Natural killer cell (primary cell): ENCODE measurements around the gene CCDC201. TPM values are rescaled to one million over a fixed set of nuclear protein-coding genes. Genes with fewer than 3 reads are reported as not detected.

Experiments
- ATAC-seq, 3 donors: fragments of 150-1000 bp in 2 of 3; fragments of 200-7000 bp in 1 of 3; cut with Tn5 transposase; 1 replicate in 1 of 3; 2 replicates in 2 of 3; pipeline ENCODE4 v1.10.0; 2021; ENCODE audit warnings: mild to moderate bottlenecking in 2 of 3, moderate library complexity in 2 of 3
- DNase-seq, 2 donors: peaks; one replicate each; pipeline versions ENCODE4 v3.0.0 to v3.0.0-alpha.2; 2013 to 2021; ENCODE audit warnings: mixed read lengths in 1 of 2
- H3K27ac ChIP-seq: one replicate; pipeline ENCODE4 v1.5.1; 2013; ENCODE audit warnings: mild to moderate bottlenecking, low read length
- H3K27me3 ChIP-seq: one replicate; pipeline ENCODE4 v1.6.1; 2013; ENCODE audit warnings: low read length; ENCODE audit not compliant: control insufficient read depth, insufficient read depth
- H3K36me3 ChIP-seq: one replicate; pipeline ENCODE4 v1.6.1; 2013; ENCODE audit warnings: low read length; ENCODE audit not compliant: control insufficient read depth, insufficient read depth
- H3K4me1 ChIP-seq: one replicate; pipeline ENCODE4 v1.6.1; 2013; ENCODE audit warnings: low read length; ENCODE audit not compliant: control insufficient read depth, insufficient read depth
- H3K4me3 ChIP-seq: one replicate; pipeline ENCODE4 v1.5.1; 2013; ENCODE audit warnings: low read length
- H3K9me3 ChIP-seq: one replicate; pipeline ENCODE4 v1.6.1; 2013; ENCODE audit warnings: low read length; ENCODE audit not compliant: control insufficient read depth, insufficient read depth
- H3K27ac Mint-ChIP-seq, 2 donors: one replicate each; pipeline ENCODE4 v1.8.0; 2022; ENCODE audit warnings: mild to moderate bottlenecking in 2 of 2, mixed read lengths in 2 of 2, moderate library complexity in 1 of 2
- H3K27me3 Mint-ChIP-seq, 2 donors: one replicate each; pipeline ENCODE4 v1.8.0; 2022; ENCODE audit warnings: low read depth in 2 of 2, mixed read lengths in 2 of 2
- H3K36me3 Mint-ChIP-seq: one replicate; pipeline ENCODE4 v1.8.0; 2022; ENCODE audit warnings: mixed read lengths
- H3K4me1 Mint-ChIP-seq, 2 donors: one replicate each; pipeline ENCODE4 v1.8.0; 2022; ENCODE audit warnings: mixed read lengths in 2 of 2
- H3K4me3 Mint-ChIP-seq: one replicate; pipeline ENCODE4 v1.8.0; 2022; ENCODE audit warnings: mild to moderate bottlenecking, moderate library complexity, mixed read lengths
- H3K9me3 Mint-ChIP-seq, 2 donors: one replicate each; pipeline ENCODE4 v1.8.0; 2022; ENCODE audit warnings: mixed read lengths in 2 of 2
- WGBS: methylation state at CpG from one replicate; pipeline ENCODE4 v1.1.7; 2013; ENCODE audit warnings: missing lambda C conversion rate; ENCODE audit not compliant: insufficient coverage; 5-methylcytosine and 5-hydroxymethylcytosine counted together
- intact Hi-C: fragments of 100-400 bp; cut with micrococcal nuclease; formaldehyde crosslinking; loops from one replicate; pipeline ENCODE4 v1.14.2; 2022
- total RNA-seq, 4 donors: library from RNA; stranded (reverse); fragments of 120-200 nt in 1 of 4; gene quantifications; one replicate each; pipeline versions ENCODE4 v1.2.3 to v1.2.4, GENCODE V29; 2013 to 2022
- TF ChIP-seq, protein P1 (sequence below): fragments of 200-600 bp; IDR thresholded peaks from one replicate; pipeline ENCODE4 v1.8.0; 2022; ENCODE audit warnings: antibody characterized with exemption

The CCDC201 gene
- total RNA-seq, 3 donors from 2014 or later (not counting 1 experiment from before 2014, with no cell fraction given) = not detected

DNA sequence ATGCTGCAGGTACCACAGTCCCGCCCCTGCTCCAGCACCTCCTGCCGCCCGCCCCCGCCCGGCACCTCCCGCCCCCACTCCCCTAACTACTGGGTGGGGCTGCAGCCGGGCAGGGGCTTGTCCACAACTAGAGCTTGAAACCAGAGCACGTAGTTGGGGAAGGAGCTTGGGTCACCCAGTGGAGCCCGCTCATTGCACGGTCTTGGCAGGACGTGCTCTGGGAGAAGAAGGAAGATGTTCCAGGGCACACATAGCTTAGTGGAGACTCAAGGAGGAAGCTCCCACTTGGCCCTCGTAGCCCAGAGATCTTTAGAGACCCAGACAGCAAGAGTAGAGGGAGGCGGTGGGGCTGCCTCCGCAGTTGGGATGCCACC, 16.1 kb upstream of the CCDC201 start:
- no peak for DNase-seq
- no peak overlapping the region for H3K4me3 Mint-ChIP-seq
- no peaks in the 10 kb centered on the region for H3K36me3 Mint-ChIP-seq
- 17% methylated on average over 9 of the region's 14 CpGs for WGBS
- no peaks in the 10 kb centered on the region for H3K9me3 ChIP-seq
- H3K4me1 ChIP-seq = no peaks in the 10 kb centered on the region
- no peak for ATAC-seq
- no peak overlapping the region for H3K27ac ChIP-seq
- H3K9me3 Mint-ChIP-seq = no peaks in the 10 kb centered on the region
- peaks cover 13% of the 10 kb centered on the region for H3K27me3 ChIP-seq
- peaks cover 29 to 61% of the 10 kb centered on the region in 2 donors for H3K27me3 Mint-ChIP-seq
- H3K27ac Mint-ChIP-seq = no peak overlapping the region
- H3K4me1 Mint-ChIP-seq = no peaks in the 10 kb centered on the region
- no peak overlapping the region for H3K4me3 ChIP-seq
- no peaks in the 10 kb centered on the region for H3K36me3 ChIP-seq
- intact Hi-C loops = no loop called here
- TF ChIP-seq, protein P1, sequence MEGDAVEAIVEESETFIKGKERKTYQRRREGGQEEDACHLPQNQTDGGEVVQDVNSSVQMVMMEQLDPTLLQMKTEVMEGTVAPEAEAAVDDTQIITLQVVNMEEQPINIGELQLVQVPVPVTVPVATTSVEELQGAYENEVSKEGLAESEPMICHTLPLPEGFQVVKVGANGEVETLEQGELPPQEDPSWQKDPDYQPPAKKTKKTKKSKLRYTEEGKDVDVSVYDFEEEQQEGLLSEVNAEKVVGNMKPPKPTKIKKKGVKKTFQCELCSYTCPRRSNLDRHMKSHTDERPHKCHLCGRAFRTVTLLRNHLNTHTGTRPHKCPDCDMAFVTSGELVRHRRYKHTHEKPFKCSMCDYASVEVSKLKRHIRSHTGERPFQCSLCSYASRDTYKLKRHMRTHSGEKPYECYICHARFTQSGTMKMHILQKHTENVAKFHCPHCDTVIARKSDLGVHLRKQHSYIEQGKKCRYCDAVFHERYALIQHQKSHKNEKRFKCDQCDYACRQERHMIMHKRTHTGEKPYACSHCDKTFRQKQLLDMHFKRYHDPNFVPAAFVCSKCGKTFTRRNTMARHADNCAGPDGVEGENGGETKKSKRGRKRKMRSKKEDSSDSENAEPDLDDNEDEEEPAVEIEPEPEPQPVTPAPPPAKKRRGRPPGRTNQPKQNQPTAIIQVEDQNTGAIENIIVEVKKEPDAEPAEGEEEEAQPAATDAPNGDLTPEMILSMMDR = no peak

DNA sequence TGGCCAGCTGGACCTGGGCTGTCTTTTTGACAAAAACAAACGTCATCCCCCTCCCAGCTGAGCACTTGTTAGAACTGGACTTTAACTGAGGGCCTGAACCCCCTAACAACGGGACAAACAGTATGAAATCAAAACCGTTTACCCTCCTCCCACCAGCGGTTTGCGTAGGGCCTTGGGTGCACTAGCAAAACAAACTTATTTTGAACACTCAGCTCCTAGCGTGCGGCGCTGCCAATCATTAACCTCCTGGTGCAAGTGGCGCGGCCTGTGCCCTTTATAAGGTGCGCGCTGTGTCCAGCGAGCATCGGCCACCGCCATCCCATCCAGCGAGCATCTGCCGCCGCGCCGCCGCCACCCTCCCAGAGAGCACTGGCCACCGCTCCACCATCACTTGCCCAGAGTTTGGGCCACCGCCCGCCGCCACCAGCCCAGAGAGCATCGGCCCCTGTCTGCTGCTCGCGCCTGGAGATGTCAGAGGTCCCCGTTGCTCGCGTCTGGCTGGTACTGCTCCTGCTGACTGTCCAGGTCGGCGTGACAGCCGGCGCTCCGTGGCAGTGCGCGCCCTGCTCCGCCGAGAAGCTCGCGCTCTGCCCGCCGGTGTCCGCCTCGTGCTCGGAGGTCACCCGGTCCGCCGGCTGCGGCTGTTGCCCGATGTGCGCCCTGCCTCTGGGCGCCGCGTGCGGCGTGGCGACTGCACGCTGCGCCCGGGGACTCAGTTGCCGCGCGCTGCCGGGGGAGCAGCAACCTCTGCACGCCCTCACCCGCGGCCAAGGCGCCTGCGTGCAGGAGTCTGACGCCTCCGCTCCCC, 15.5 kb upstream of the CCDC201 start, which contains the start of gene IGFBP1:
Gene IGFBP1, plus strand, starts transcription at position 304 of the 808 bp plus-strand sequence. Its CDS starts 165 bp downstream, at position 469.
- Histone ChIP-seq H3K4me3 (no peak within 1 kb of the TSS), H3K9me3 (no peaks in the 10 kb centered on the region), H3K27me3 (peaks cover 13% of the 10 kb centered on the region), H3K36me3 (no peaks in the 10 kb centered on the region), H3K27ac (no peak within 1 kb of the TSS), H3K4me1 (no peaks in the 10 kb centered on the region)
- Mint-ChIP-seq H3K27me3 (peaks cover 26 to 55% of the 10 kb centered on the region in 2 donors), H3K27ac (no peak within 1 kb of the TSS), H3K36me3 (no peaks in the 10 kb centered on the region), H3K4me3 (no peak within 1 kb of the TSS), H3K9me3 (no peaks in the 10 kb centered on the region), H3K4me1 (no peaks in the 10 kb centered on the region)
- WGBS = 5% methylated on average over 73 of the region's 73 CpGs
- DNase-seq (no peak), ATAC-seq (no peak)
- intact Hi-C loops = no loop called here
- TF ChIP-seq, protein P1 = no peak

DNA sequence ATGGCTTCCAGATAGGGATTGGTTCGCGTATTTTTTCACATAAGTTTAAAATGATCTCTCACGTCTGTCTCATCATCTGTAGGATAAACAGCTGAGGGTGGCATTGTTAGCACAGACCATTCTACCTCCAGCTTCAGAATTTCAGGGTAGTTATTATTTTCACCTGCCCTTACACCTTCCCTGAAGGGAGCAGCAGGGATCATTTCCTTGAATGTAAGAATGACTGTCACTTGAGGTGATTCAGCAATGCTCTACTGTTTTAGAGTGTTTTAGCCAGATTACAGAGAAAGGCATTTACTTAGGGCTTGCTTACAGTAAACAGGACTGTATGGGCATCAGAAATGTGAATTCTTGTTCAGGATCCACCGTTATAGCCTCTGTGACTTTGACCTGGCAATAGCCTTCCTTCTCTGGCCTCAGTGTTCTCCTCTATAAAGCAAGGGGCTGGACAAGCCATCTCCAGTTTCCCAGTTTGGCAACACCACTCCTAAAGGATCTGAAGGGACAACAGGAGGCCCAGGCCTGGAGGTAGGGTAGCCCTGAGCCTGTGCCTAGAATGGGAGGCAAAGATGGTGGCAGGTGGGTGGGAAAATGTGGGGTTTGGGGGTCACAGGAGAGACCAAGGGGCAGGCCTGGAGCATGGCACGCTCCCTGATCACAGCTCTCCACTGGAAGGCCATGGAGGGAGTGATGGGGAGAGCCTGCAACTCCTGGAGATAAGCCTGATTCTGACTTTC, 14.2 kb upstream of the CCDC201 start:
- DNase-seq (no peak), ATAC-seq (no peak)
- Histone ChIP-seq H3K4me3 (no peak overlapping the region), H3K36me3 (no peaks in the 10 kb centered on the region), H3K27me3 (peaks cover 13% of the 10 kb centered on the region), H3K27ac (no peak overlapping the region), H3K4me1 (no peaks in the 10 kb centered on the region), H3K9me3 (no peaks in the 10 kb centered on the region)
- TF ChIP-seq, protein P1 = no peak
- Mint-ChIP-seq H3K27me3 (peaks cover 32 to 47% of the 10 kb centered on the region in 2 donors), H3K36me3 (no peaks in the 10 kb centered on the region), H3K27ac (no peak overlapping the region), H3K9me3 (no peaks in the 10 kb centered on the region), H3K4me3 (no peak overlapping the region), H3K4me1 (no peaks in the 10 kb centered on the region)
- intact Hi-C loops = no loop called here
- 89% methylated on average over 5 of the region's 5 CpGs for WGBS
